Neuron (in vitro differentiated cells): Measurements from ENCODE around the gene TNFSF15.

Experiments used
- H2AFZ ChIP-seq: one replicate; pipeline ENCODE4 v1.6.1; 2013; ENCODE audit warnings: low read depth, mild to moderate bottlenecking, inconsistent platforms, low read length, moderate library complexity
- H3K27me3 ChIP-seq: one replicate; pipeline ENCODE4 v1.6.1; 2013; ENCODE audit warnings: low read length; ENCODE audit not compliant: insufficient read depth
- H3K36me3 ChIP-seq: one replicate; pipeline ENCODE4 v1.6.1; 2013; ENCODE audit warnings: low read length; ENCODE audit not compliant: insufficient read depth
- H3K4me1 ChIP-seq: one replicate; pipeline ENCODE4 v1.6.1; 2013; ENCODE audit warnings: low read length; ENCODE audit not compliant: insufficient read depth
- H3K4me3 ChIP-seq: 2 replicates; pipeline ENCODE4 v1.5.1; 2013; ENCODE audit warnings: mild to moderate bottlenecking, low read length, moderate library complexity
- H3K9me3 ChIP-seq: one replicate; pipeline ENCODE4 v1.6.1; 2013; ENCODE audit warnings: low read length

TNFSF15 gene

GRCh38 chr9:114775121-114775520 is 30.7 kb downstream of the TNFSF15 start:
- no peak overlapping the region for H3K4me3 ChIP-seq
- H3K9me3 ChIP-seq, result no peaks in the 10 kb centered on the region
- no peak overlapping the region for H2AFZ ChIP-seq

DNA sequence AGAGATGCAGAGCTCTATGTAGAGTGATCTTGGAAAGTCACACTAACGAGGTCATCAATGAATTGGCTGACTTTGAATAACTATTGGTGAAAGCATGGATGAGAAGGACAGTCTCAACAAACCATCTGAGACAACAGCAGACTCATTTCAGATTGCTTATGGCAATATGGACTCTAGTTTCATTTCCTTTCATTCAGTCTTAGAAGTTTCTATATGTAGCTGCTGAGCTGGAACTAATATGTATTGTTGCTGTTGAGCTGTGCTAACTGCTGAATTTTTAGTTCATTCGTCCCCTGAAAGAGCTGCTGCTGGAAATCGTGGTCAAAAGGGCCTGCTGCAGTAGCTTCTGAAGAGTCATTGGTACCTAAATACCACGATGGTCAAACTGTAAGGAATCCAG is 31.3 kb downstream of the TNFSF15 start:
- Histone ChIP-seq H3K4me1 (peaks cover 10% of the 10 kb centered on the region), H3K36me3 (no peaks in the 10 kb centered on the region), H3K4me3 (no peak overlapping the region), H2AFZ (no peak overlapping the region), H3K27me3 (no peaks in the 10 kb centered on the region), H3K9me3 (no peaks in the 10 kb centered on the region)

More at GRCh38 chr9:114775121-114775520, 30.7 kb downstream of the TNFSF15 start:
- no peaks in the 10 kb centered on the region for H3K36me3 ChIP-seq
- H3K27me3 ChIP-seq, result no peaks in the 10 kb centered on the region
- peaks cover 10% of the 10 kb centered on the region for H3K4me1 ChIP-seq

GRCh38 chr9:114771889-114772288 is 34.0 kb downstream of the TNFSF15 start:
- Histone ChIP-seq H3K36me3 (no peaks in the 10 kb centered on the region), H3K27me3 (no peaks in the 10 kb centered on the region), H3K4me3 (no peak overlapping the region), H2AFZ (no peak overlapping the region), H3K9me3 (no peaks in the 10 kb centered on the region), H3K4me1 (peaks cover 10% of the 10 kb centered on the region)

GRCh38 chr9:114770991-114771390 is 34.8 kb downstream of the TNFSF15 start:
- H3K9me3 ChIP-seq, result no peaks in the 10 kb centered on the region
- no peak overlapping the region for H3K4me3 ChIP-seq
- H2AFZ ChIP-seq, result no peak overlapping the region
- no peaks in the 10 kb centered on the region for H3K36me3 ChIP-seq
- H3K27me3 ChIP-seq, result no peaks in the 10 kb centered on the region
- H3K4me1 ChIP-seq, result peaks cover 10% of the 10 kb centered on the region

DNA sequence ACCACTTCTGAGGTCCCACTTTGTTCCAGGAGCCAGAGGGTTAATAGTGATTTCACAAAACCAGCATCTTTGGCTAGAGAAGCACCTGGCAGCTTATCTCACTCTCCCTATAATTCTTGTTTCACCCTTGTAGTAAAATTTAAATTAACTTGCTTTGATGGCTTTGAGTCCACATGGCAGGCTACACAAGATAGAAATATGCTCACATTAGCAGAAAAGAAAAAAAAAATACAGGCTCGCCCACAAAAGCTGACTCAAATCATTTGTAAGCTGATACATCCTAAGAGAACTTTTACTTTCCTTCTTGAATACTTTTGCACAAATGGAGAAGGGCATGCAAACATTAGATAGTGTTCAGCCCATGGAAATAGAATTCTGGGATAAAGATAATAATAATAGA is 36.2 kb downstream of the TNFSF15 start:
- peaks cover 2% of the 10 kb centered on the region for H3K27me3 ChIP-seq
- no peak overlapping the region for H3K4me3 ChIP-seq
- H3K9me3 ChIP-seq, result no peaks in the 10 kb centered on the region
- H3K36me3 ChIP-seq, result no peaks in the 10 kb centered on the region
- H2AFZ ChIP-seq, result no peak overlapping the region
- peaks cover 3% of the 10 kb centered on the region for H3K4me1 ChIP-seq

DNA sequence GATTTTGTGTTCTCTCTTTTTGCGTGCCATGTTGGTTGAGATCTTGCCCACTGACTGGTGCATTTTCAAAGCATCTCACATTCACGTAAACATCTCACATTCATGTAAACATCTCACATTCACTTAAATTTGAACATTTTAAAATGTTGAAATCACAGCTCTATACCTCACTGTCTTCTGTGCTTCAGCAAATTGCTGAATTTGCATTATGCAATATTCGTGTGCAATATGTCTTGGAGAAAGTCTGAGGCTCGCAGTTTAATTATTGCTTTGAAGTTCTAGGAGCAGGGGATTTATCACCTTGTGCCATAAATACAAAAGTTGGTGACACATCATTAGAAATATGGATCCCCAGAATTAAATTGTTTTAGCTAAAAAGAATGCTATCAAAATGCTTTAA is 42.6 kb downstream of the TNFSF15 start:
- H3K9me3 ChIP-seq, result no peaks in the 10 kb centered on the region
- H2AFZ ChIP-seq, result no peak overlapping the region
- H3K4me3 ChIP-seq, result no peak overlapping the region
- no peaks in the 10 kb centered on the region for H3K36me3 ChIP-seq
- H3K4me1 ChIP-seq, result no peaks in the 10 kb centered on the region
- H3K27me3 ChIP-seq, result peaks cover 2% of the 10 kb centered on the region

- no peaks in the 10 kb centered on the region for H3K9me3 ChIP-seq
- no peak overlapping the region for H2AFZ ChIP-seq
- H3K4me1 ChIP-seq, result no peaks in the 10 kb centered on the region
- peaks cover 2% of the 10 kb centered on the region for H3K27me3 ChIP-seq
- H3K36me3 ChIP-seq, result no peaks in the 10 kb centered on the region
- no peak overlapping the region for H3K4me3 ChIP-seq
Observed at GRCh38 chr9:114761523-114761922, 44.3 kb downstream of the TNFSF15 start.

DNA sequence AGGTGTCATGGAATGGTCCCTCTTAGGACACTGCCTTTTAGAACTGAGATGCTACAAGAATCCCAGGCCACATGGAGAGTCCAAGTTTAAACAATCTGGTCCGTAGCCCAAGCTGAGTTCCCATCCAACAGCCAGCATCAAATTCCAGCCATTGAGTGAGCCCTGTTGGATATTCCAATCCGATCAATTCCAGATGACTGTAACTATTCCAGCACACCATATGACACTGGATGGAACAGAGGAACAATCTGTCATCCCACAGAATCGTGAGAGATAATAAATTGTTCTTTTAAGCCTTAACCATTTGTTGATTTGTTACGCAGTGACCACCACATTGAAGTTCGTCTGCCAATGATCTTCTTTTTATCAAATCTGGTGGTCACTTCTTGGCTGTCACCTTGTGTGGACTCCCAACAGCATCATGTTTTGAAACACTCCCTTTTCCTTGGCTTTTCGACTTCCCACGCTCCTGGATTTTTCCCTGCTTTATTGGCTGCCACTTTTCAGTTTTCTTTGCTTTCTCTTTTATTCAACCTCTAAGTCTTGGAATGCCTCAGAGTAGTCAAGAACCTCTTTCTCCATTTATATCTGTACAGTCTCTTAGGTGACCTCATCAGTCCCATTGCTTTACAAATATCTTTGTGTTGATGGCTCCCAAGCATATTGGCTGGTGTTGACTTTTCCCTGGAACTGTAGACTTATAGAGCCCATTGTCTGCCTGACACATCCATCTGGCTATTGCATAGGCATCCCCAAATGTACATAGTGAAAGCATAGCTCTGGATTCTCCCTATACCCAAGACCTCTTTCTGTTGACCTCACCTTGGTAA is 46.1 kb downstream of the TNFSF15 start:
- Histone ChIP-seq H3K9me3 (no peaks in the 10 kb centered on the region), H3K4me3 (no peak overlapping the region), H3K27me3 (peaks cover 3% of the 10 kb centered on the region), H2AFZ (no peak overlapping the region), H3K4me1 (no peaks in the 10 kb centered on the region), H3K36me3 (no peaks in the 10 kb centered on the region)

DNA sequence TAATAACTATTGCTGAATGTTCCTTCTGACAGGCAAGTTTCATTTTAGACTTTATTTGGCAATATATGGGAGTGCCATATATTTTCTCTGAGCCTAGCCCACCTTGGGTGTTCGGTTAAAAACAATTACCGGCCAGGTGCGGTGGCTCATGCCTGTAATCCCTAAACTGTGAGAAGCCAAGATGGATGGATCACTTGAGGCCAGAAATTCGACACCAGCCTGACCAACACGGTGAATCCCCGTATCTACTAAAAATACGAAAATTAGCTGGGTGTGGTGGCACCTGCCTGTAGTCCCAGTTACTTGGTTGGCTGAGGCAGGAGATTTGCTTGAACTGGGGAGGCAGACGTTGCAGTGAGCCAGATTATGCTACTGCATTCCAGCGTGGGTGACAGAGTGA is 47.9 kb downstream of the TNFSF15 start:
- Histone ChIP-seq H3K9me3 (no peaks in the 10 kb centered on the region), H3K36me3 (no peaks in the 10 kb centered on the region), H2AFZ (no peak overlapping the region), H3K27me3 (peaks cover 3% of the 10 kb centered on the region), H3K4me1 (no peaks in the 10 kb centered on the region), H3K4me3 (no peak overlapping the region)

GRCh38 chr9:114757395-114757794 is 48.4 kb downstream of the TNFSF15 start:
- Histone ChIP-seq H3K9me3 (no peaks in the 10 kb centered on the region), H3K4me3 (no peak overlapping the region), H2AFZ (no peak overlapping the region), H3K27me3 (peaks cover 3% of the 10 kb centered on the region), H3K36me3 (no peaks in the 10 kb centered on the region), H3K4me1 (no peaks in the 10 kb centered on the region)

GRCh38 chr9:114756920-114757319 is 48.9 kb downstream of the TNFSF15 start:
- H3K27me3 ChIP-seq, result peaks cover 3% of the 10 kb centered on the region
- no peaks in the 10 kb centered on the region for H3K36me3 ChIP-seq
- H3K4me1 ChIP-seq, result no peaks in the 10 kb centered on the region
- no peak overlapping the region for H3K4me3 ChIP-seq
- no peaks in the 10 kb centered on the region for H3K9me3 ChIP-seq
- H2AFZ ChIP-seq, result no peak overlapping the region

DNA sequence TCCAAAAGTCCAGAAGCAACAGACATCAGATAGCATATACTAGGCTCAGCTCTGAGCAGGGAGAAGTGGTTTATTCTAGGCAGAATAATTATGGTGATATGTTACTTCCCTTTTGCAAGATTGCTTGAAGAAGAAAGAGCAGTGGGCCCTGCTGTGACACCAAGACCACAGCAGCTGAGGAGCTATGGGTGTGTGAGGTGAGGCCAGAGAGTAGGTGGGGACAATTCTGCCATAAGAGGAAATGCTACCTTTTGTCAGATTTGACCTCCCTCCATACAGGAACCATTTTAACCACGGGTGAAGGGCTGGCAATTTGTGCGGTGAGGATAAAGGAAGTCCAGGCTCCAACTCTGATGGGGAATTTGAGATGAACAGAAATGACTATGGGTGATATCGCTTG is 51.3 kb downstream of the TNFSF15 start:
- Histone ChIP-seq H3K9me3 (no peaks in the 10 kb centered on the region), H3K27me3 (peaks cover 3% of the 10 kb centered on the region), H3K4me3 (no peak overlapping the region), H3K4me1 (no peaks in the 10 kb centered on the region), H2AFZ (no peak overlapping the region), H3K36me3 (no peaks in the 10 kb centered on the region)

- H3K36me3 ChIP-seq, result no peaks in the 10 kb centered on the region
- no peaks in the 10 kb centered on the region for H3K9me3 ChIP-seq
- H2AFZ ChIP-seq, result no peak overlapping the region
- peaks cover 7% of the 10 kb centered on the region for H3K4me1 ChIP-seq
- no peaks in the 10 kb centered on the region for H3K27me3 ChIP-seq
- H3K4me3 ChIP-seq, result no peak overlapping the region
Observed at GRCh38 chr9:114746591-114747346, 59.1 kb downstream of the TNFSF15 start.
